CD1c-positive myeloid dendritic cell (primary cell): Measurements from ENCODE around the gene EML1.

Experiments
- DNase-seq: peaks from one replicate; pipeline ENCODE4 v3.0.0-alpha.2; 2016; ENCODE audit errors: extremely low spot score

The EML1 gene

GRCh38 chr14:99990268-99991170 is 197.3 kb downstream of the EML1 start:
- DNase-seq = no peak

GRCh38 chr14:99991331-99991730 is 198.1 kb downstream of the EML1 start:
- no peak for DNase-seq
